Effector CD4-positive, alpha-beta T cell (primary cell): ENCODE results near the gene TLCD3A.
"Not testable (repeated sequence)": the region's sequence is repeated elsewhere in the genome, so short reads cannot be mapped to it uniquely, and the experiment has no call there.

Source experiments
- DNase-seq: peaks from one replicate; pipeline ENCODE4 v3.0.0-alpha.2; 2020

TLCD3A gene

DNA sequence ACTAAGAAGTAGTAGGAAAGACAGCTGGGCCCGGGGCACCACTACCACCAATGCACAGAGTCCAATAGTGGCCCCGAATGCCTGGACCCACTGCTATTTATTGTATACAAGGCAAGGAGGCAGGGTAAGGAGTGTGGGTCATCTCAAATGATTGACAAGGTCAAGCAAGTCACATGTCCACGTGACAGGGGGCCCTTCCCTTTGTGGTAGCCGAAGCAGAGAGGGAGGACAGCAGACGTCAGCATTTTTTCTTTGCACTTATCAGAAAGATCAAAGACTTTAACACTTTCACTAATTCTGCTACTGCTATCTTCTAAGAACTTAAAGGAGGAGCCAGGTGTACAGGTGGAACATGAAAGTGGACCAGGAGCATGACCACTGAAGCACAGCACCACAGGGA is 24.3 kb upstream of the TLCD3A start:
- no peak for DNase-seq

GRCh38 chr17:718075-718474 is 14.3 kb upstream of the TLCD3A start:
- no peak for DNase-seq

- DNase-seq: no peak
These were observed 11.5 kb upstream of the TLCD3A start for GRCh38 chr17:720706-721539.

- no peak for DNase-seq
These were observed 10.9 kb upstream of the TLCD3A start for GRCh38 chr17:721540-721937.

DNA sequence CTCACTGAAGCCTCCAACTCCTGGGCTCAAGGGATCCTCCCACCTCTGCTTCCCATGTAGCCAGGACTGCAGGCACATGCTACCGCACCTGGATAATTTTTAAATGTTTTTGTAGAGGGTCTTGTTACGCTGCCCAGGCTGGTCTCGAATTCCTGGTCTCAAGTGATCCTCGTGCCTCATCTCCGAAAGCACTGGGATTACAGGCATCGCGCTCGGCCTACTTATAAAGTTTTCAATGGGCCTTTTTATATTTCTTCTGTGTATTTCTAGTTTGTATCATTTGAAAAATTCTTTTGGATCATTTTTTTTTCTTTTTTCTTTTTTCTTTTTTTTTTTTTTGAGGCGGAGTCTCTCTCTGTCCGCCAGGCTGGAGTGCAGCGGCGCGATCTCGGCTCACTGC is 7.3 kb upstream of the TLCD3A start:
- DNase-seq: no peak

DNA sequence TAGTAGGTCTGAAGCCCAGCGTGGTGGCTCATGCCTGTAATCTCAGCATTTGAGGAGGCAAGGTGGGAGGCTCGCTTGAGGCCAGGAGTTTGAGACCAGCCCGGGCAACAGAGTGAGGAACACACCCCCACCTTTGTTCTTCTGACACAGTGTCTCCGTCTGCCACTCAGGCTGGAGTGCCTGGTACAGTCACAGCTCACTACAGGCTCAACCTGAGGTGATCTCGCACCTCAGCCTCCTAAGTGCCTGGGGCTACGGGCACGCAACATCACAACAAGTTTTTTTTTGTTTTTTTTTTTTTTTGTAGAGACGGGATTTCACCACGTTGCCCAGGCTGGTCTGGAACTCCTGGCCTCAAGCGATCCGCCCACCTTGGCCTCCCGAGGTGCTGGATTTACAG is 6.7 kb upstream of the TLCD3A start:
- DNase-seq: no peak

DNA sequence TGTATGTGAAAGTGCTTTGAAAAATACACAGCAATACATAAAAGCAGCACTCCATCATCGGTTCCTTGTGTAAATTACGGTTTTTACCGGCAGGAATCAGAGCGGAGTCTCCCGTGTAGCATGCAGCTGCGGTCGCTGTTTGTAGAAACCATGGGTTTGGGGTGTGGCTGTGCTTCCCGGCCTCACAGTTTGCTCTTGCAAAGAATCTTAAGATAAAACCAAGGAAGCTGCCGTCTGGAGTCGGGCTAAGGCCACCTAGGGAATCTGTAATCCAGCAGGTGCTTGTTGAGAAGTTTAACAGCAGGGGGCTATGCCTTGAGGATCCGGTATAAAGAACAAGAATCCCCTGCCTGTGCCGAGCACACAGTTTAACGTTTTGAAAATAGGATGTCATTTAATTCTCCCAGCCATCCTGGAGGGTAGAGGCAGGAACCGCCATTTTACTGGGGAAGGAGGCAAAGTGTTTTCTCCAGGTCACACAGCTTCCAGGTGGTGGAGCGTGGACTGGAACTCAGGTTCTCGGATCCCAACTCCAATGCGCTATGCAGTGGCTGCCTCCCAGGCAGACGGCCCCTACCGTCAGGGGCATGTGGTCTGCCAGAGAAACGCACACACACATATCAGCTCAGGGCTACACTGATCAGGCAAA is 6.0 kb upstream of the TLCD3A start:
- DNase-seq: no peak

- no peak for DNase-seq
These were observed 3.5 kb upstream of the TLCD3A start for GRCh38 chr17:728911-729310.

- no peak for DNase-seq
These were observed 741 bp upstream of the TLCD3A start for GRCh38 chr17:731644-732066.

- DNase-seq: no peak
These were observed 715 bp downstream of the TLCD3A start for GRCh38 chr17:732902-733720.

GRCh38 chr17:733743-734142 is 1.3 kb downstream of the TLCD3A start:
- no peak for DNase-seq

GRCh38 chr17:737561-738113 is 5.2 kb downstream of the TLCD3A start:
- no peak for DNase-seq

DNA sequence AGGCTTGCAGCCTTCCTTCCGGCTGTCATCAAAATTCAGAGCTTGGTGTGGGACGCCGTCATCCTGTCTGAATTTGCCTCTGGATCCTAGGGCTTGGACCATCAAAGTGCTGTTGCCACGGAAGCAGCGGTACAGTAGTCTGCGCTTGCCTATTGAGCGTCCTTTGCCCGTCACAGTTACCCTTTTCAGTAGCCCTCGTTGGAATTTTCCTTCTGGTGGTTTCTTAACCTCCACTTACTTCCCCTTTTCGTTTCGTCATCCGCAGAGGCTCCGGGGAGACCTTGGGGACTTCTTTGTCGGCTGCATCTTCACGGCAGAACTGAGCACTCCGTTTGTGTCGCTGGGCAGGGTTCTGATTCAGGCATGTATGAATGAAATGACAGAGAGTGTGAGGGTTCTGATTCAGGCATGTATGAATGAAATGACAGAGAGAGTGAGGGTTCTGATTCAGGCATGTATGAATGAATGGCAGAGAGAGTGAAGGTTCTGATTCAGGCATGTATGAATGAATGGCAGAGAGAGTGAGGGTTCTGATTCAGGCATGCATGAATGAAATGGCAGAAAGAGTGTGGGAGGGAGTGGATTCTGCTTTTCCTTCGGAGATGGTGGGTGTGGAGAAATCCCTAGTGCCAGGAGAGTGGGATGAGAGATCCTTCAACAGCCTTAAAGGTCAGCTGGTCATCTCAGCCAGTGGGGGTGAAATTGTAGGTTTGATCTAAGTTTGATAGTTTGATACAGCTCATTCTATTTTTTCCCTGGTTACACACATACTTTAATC is 8.0 kb downstream of the TLCD3A start:
- no peak for DNase-seq

DNA sequence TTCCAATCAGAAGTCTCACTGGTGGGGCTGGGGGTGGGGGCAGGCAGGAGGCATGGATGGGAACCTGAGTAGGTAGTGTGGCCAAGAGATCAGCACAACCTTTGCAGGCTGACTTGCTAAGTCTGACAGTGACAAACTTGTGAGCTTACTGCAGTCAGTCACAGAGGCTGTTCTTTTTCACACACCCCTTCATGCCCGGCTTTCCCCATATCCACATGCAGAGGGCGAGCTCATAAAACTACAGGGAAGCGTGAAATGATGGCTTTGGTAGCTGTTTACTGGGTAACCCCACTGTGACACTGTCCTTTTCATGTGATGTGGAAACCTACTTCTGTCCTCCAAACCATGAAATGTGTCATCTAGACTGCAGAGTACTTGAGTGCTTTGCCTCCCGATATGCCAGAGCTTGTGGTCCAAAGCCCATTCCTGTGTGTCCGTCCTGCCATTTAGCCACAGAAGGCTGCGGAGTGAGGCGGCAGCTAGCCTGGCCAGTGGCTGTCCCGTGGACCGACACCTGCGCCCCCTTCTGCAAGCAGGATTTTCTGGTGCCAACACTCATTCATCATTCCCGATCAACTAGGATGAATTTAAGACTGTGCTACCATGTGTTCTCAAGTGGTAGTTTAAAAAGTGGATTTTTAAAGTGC is 9.9 kb downstream of the TLCD3A start:
- DNase-seq: no peak

- no peak for DNase-seq
These were observed 10.7 kb downstream of the TLCD3A start for GRCh38 chr17:743139-743538.

DNA sequence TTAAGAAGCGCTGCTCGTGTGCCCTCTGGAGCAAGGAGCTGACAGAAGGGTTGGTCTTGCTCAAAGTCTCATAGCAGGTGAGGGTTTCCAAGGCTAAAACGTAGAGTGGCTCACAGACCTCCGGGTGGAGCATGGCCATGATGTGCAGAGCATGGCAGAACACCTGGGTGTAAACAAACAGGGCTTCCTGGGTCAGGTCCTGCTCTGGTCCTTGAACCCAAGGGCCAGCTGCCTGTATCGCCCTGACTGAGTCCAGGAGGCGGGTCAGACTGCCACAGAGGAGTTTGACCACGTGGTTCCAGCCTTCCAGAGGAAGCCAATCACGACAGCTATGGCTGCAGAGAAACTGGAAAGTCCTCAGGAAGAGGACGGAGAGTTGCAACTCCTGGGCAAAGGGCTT is 12.5 kb downstream of the TLCD3A start:
- DNase-seq: no peak

DNA sequence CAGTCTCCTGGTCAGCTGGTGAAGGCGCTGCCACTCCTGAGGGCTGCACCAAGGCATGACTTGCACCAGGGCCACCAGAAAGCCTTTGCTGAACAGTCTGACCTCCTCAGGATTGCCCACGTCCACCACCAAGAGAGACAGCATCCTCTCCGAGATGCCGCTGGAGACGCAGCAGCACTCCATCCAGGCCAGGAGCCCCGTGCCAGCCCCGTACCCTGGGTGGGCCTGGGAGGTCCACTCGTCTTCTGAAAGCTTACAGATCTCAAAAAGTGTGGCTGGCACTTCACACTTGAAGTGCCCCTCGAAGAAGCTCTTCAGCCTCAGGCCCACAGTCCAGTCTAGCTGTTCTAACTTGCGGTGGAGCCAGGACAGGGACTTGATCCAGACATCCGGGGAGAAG is 13.0 kb downstream of the TLCD3A start:
- no peak for DNase-seq

GRCh38 chr17:746181-746580 is 13.8 kb downstream of the TLCD3A start:
- DNase-seq: no peak

DNA sequence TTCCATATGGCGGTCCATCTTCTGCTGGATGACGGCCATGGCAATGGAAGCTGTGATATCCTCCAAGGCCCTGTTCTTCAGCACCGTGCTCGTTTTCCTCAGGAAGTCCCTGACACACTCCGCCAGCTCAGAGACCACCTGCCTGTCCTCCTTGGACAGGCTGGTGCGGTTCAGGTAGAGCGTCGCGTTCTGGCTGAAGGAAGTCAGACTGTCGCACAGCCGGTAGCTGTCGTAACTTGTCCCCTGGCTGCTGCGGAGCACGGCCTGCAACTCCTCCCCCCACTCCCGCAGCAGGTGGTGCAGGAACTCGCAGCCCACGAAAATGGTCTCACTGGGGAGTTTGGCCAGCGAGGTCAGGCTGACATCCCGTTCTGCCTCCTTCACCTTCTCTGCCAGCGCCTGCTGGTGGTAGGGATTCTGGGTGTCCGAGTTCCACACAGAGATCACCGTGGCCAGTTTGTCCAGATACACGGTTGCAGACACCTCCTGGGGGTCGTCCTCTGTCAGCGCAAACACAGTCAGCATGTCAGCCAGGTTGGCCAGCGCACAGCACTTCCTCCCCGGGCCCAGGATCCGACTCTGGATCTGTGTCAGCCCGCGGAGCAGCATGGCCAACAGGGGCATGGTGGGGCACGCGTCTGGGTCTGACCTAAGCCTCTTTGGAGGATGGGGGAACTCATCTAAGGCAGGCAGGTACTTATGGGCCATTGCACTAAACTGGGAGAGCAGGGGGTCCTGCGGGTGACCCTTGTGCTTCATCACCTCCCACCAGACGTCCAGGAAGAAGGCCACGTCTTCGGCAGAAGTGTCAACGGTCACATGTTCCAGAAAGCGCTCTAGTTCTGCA is 14.6 kb downstream of the TLCD3A start:
- no peak for DNase-seq

DNA sequence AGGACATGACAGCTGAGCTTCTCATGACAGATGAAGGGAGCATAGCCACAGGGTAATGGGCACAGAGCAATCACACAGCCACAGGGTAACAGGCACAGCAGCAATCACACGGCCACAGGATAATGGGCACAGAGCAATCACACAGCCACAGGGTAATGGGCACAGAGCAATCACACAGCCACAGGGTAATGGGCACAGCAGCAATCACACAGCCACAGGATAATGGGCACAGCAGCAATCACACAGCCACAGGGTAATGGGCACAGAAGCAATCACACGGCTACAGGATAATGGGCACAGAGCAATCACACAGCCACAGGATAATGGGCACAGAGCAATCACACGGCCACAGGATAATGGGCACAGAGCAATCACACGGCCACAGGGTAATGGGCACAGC is 16.2 kb downstream of the TLCD3A start:
- DNase-seq: not testable (repeated sequence)

DNA sequence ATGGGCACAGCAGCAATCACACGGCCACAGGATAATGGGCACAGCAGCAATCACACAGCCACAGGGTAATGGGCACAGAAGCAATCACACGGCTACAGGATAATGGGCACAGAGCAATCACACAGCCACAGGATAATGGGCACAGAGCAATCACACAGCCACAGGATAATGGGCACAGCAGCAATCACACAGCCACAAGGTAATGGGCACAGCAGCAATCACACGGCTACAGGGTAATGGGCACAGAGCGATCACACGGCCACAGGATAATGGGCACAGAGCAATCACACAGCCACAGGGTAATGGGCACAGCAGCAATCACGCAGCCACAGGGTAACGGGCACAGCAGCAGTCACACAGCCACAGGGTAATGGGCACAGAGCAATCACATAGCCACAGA is 17.0 kb downstream of the TLCD3A start:
- not testable (repeated sequence) for DNase-seq
